ENCODE results near the gene SPSB1. TPM values are rescaled to one million over a fixed set of nuclear protein-coding genes. Genes with fewer than 3 reads are reported as not detected.

Gene SPSB1
- polyA plus RNA-seq, 1 donor (not counting 4 experiments of a cell fraction or from before 2014, with no cell fraction given) = 19.8 TPM

- Histone ChIP-seq H3K9me3 (ENCODE audit: control insufficient read depth, low read depth, low read length) (no peaks in the 10 kb centered on the region), H4K20me1 (ENCODE audit: control insufficient read depth, extremely low read depth, insufficient read depth, low read length) (peaks cover 14% of the 10 kb centered on the region), H3K27ac (ENCODE audit: control insufficient read depth, insufficient read depth, low read length) (no peak overlapping the region), H3K36me3 (ENCODE audit: control insufficient read depth in 2 of 2, extremely low read depth in 1 of 2, insufficient read depth in 2 of 2, low read length in 2 of 2) (peaks cover 8 to 15% of the 10 kb centered on the region in 2 experiments), H3K79me2 (ENCODE audit: control insufficient read depth, insufficient read depth, low read length) (peaks cover 82% of the 10 kb centered on the region), H3K27me3 (ENCODE audit: control insufficient read depth, extremely low read depth, insufficient read depth, low read length) (no peaks in the 10 kb centered on the region), H3K9ac (ENCODE audit: control insufficient read depth, extremely low read depth, insufficient read depth, low read length) (no peak overlapping the region), H2AFZ (ENCODE audit: control insufficient read depth, low read length) (no peak overlapping the region), H3K9me1 (ENCODE audit: control insufficient read depth, extremely low read depth, insufficient read depth, low read length) (peaks cover 6% of the 10 kb centered on the region), H3K4me2 (ENCODE audit: control insufficient read depth, extremely low read depth, insufficient read depth, low read depth, low read length) (no peak overlapping the region), H3K4me3 (ENCODE audit: control insufficient read depth in 2 of 3, extremely low read depth in 1 of 3, insufficient read depth in 2 of 3, low read depth in 1 of 3, low read length in 3 of 3) (no peak overlapping the region), H3K4me1 (ENCODE audit: control insufficient read depth, extremely low read depth, insufficient read depth, low read length) (peaks cover 38% of the 10 kb centered on the region)
- dilution Hi-C loops (cut with MboI; ENCODE audit: extremely low pct_ligation_motif_present, low sequenced_read_pairs) = no loop called here
- FAIRE-seq (no peak), DNase-seq (ENCODE audit: low read depth, low spot score) (no peak)
- TF ChIP-seq EZH2 (IDR thresholded peaks at IDR 0.05; ENCODE audit: low read length) (no peak), CTCF (optimal IDR thresholded peaks at IDR 0.05 in 1 of 3, IDR thresholded peaks at IDR 0.05 in 1 of 3, conservative IDR thresholded peaks at IDR 0.05 in 1 of 3; ENCODE audit: extremely low read depth in 1 of 3, insufficient read depth in 2 of 3, low read length in 3 of 3) (no peak)
These were observed 11.2 kb downstream of the SPSB1 start for GRCh38 chr1:9303916-9304315.

DNA sequence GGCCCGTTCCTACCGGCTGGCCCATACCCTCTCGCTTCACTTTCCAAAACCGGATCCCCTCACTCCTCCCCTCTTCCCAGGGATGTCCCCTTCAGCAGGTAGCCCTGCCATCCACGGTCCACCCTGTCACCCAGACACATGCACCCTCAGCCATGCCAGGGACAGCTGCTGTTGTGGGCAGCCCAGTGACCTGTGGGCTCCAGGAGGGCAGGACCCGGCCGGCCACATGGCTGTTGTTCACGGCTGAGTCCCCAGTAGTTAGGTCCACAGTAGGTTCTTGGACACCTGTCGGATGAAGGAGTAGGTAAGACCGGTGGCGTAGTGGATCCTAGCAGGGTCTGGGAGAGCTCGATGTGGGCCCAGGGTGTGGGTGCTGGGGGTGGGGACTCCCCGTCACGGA, 12.5 kb downstream of the SPSB1 start:
- no peak overlapping the region for H3K9ac ChIP-seq (ENCODE audit: control insufficient read depth, extremely low read depth, insufficient read depth, low read length)
- FAIRE-seq = no peak

GRCh38 chr1:9306006-9306405, 13.3 kb downstream of the SPSB1 start:
- DNase-seq (ENCODE audit: low read depth, low spot score) (no peak), FAIRE-seq (no peak)
- H3K9me1 ChIP-seq (ENCODE audit: control insufficient read depth, extremely low read depth, insufficient read depth, low read length) = peaks cover 6% of the 10 kb centered on the region
- peaks cover 3 to 10% of the 10 kb centered on the region in 2 experiments for H3K36me3 ChIP-seq (ENCODE audit: control insufficient read depth in 2 of 2, extremely low read depth in 1 of 2, insufficient read depth in 2 of 2, low read length in 2 of 2)
- no peaks in the 10 kb centered on the region for H3K9me3 ChIP-seq (ENCODE audit: control insufficient read depth, low read depth, low read length)
- peaks cover 25% of the 10 kb centered on the region for H3K4me1 ChIP-seq (ENCODE audit: control insufficient read depth, extremely low read depth, insufficient read depth, low read length)
- H2AFZ ChIP-seq (ENCODE audit: control insufficient read depth, low read length) = no peak overlapping the region
- no peak overlapping the region for H3K4me3 ChIP-seq (ENCODE audit: control insufficient read depth in 2 of 3, extremely low read depth in 1 of 3, insufficient read depth in 2 of 3, low read depth in 1 of 3, low read length in 3 of 3)
- H3K27ac ChIP-seq (ENCODE audit: control insufficient read depth, insufficient read depth, low read length) = no peak overlapping the region
- no peak overlapping the region for H3K4me2 ChIP-seq (ENCODE audit: control insufficient read depth, extremely low read depth, insufficient read depth, low read depth, low read length)
- dilution Hi-C loops (cut with MboI; ENCODE audit: extremely low pct_ligation_motif_present, low sequenced_read_pairs) = no loop called here
- H4K20me1 ChIP-seq (ENCODE audit: control insufficient read depth, extremely low read depth, insufficient read depth, low read length) = peaks cover 14% of the 10 kb centered on the region
- H3K79me2 ChIP-seq (ENCODE audit: control insufficient read depth, insufficient read depth, low read length) = peaks cover 92% of the 10 kb centered on the region
- H3K27me3 ChIP-seq (ENCODE audit: control insufficient read depth, extremely low read depth, insufficient read depth, low read length) = no peaks in the 10 kb centered on the region
- TF ChIP-seq EZH2 (IDR thresholded peaks at IDR 0.05; ENCODE audit: low read length) (no peak), CTCF (optimal IDR thresholded peaks at IDR 0.05 in 1 of 3, IDR thresholded peaks at IDR 0.05 in 1 of 3, conservative IDR thresholded peaks at IDR 0.05 in 1 of 3; ENCODE audit: extremely low read depth in 1 of 3, insufficient read depth in 2 of 3, low read length in 3 of 3) (no peak)
- H3K9ac ChIP-seq (ENCODE audit: control insufficient read depth, extremely low read depth, insufficient read depth, low read length) = no peak overlapping the region

More for the DNA sequence above, 12.5 kb downstream of the SPSB1 start:
- peaks cover 8 to 15% of the 10 kb centered on the region in 2 experiments for H3K36me3 ChIP-seq (ENCODE audit: control insufficient read depth in 2 of 2, extremely low read depth in 1 of 2, insufficient read depth in 2 of 2, low read length in 2 of 2)
- dilution Hi-C loops (cut with MboI; ENCODE audit: extremely low pct_ligation_motif_present, low sequenced_read_pairs) = no loop called here
- peaks cover 90% of the 10 kb centered on the region for H3K79me2 ChIP-seq (ENCODE audit: control insufficient read depth, insufficient read depth, low read length)
- no peak overlapping the region for H2AFZ ChIP-seq (ENCODE audit: control insufficient read depth, low read length)
- peaks cover 14% of the 10 kb centered on the region for H4K20me1 ChIP-seq (ENCODE audit: control insufficient read depth, extremely low read depth, insufficient read depth, low read length)
- H3K4me3 ChIP-seq (ENCODE audit: control insufficient read depth in 2 of 3, extremely low read depth in 1 of 3, insufficient read depth in 2 of 3, low read depth in 1 of 3, low read length in 3 of 3) = no peak overlapping the region
- no peak overlapping the region for H3K4me2 ChIP-seq (ENCODE audit: control insufficient read depth, extremely low read depth, insufficient read depth, low read depth, low read length)
- H3K27ac ChIP-seq (ENCODE audit: control insufficient read depth, insufficient read depth, low read length) = no peak overlapping the region
- no peak for DNase-seq (ENCODE audit: low read depth, low spot score)
- TF ChIP-seq EZH2 (IDR thresholded peaks at IDR 0.05; ENCODE audit: low read length) = no peak
- H3K9me1 ChIP-seq (ENCODE audit: control insufficient read depth, extremely low read depth, insufficient read depth, low read length) = peaks cover 6% of the 10 kb centered on the region
- H3K4me1 ChIP-seq (ENCODE audit: control insufficient read depth, extremely low read depth, insufficient read depth, low read length) = peaks cover 32% of the 10 kb centered on the region
- H3K27me3 ChIP-seq (ENCODE audit: control insufficient read depth, extremely low read depth, insufficient read depth, low read length) = no peaks in the 10 kb centered on the region
- no peaks in the 10 kb centered on the region for H3K9me3 ChIP-seq (ENCODE audit: control insufficient read depth, low read depth, low read length)

Data from keratinocyte (primary cell).